Thyroid gland (tissue), 4 donors: ENCODE results near the gene PSMD6. TPM values are rescaled to one million over a fixed set of nuclear protein-coding genes. Genes with fewer than 3 reads are reported as not detected.

Source experiments
- DNase-seq, 2 donors: peaks; one replicate each; pipeline ENCODE4 v3.0.0-alpha.2; 2019
- H3K27ac ChIP-seq, 3 donors: fragments of 200-600 bp; sonication (generic); 1 replicate in 2 of 3; 2 replicates in 1 of 3; pipeline ENCODE4 v1.5.1; 2016 to 2019; ENCODE audit warnings: mild to moderate bottlenecking in 1 of 3, moderate library complexity in 1 of 3
- H3K27me3 ChIP-seq: fragments of 200-600 bp; sonication (generic); one replicate; pipeline ENCODE4 v1.5.1; 2019
- H3K36me3 ChIP-seq, 2 donors: fragments of 200-600 bp; sonication (generic); one replicate each; pipeline ENCODE4 v1.5.1; 2016 to 2019
- H3K4me1 ChIP-seq, 2 donors: fragments of 200-600 bp; sonication (generic); one replicate each; pipeline ENCODE4 v1.5.1; 2017 to 2019
- H3K4me3 ChIP-seq, 3 donors: fragments of 200-600 bp; sonication (generic); replicated peaks in 1 of 3; 1 replicate in 2 of 3; 2 replicates in 1 of 3; pipeline ENCODE4 v1.5.1; 2016; ENCODE audit warnings: mild to moderate bottlenecking in 1 of 3
- H3K9me3 ChIP-seq: fragments of 200-600 bp; sonication (generic); one replicate; pipeline ENCODE4 v1.5.1; 2017
- POLR2A ChIP-seq, 2 donors: fragments of 450-650 bp; IDR thresholded peaks; one replicate each; pipeline ENCODE4 v1.6.1; 2017; ENCODE audit warnings: antibody characterized with exemption in 2 of 2, mild to moderate bottlenecking in 2 of 2, moderate library complexity in 1 of 2
- WGBS, 2 donors: methylation state at CpG; one replicate each; pipeline ENCODE4 v1.1.5; 2017; 5-methylcytosine and 5-hydroxymethylcytosine counted together
- intact Hi-C: fragments of 100-400 bp; cut with DNase I; formaldehyde crosslinking; loops from one replicate; pipeline ENCODE4 v1.15.1; 2023
- total RNA-seq, 4 donors: library from RNA; depleted of rRNA; stranded (reverse); fragments of >200 nt; gene quantifications; one replicate each; pipeline ENCODE4 v1.2.3, GENCODE V29; 2016
- TF ChIP-seq, protein P1 (sequence below), 6 experiments: fragments of 200-600 bp in 3 of 6; fragments of 450-650 bp in 3 of 6; sonication (generic) in 3 of 6; IDR thresholded peaks; one replicate each; pipeline ENCODE4 v1.5.1; 2016 to 2019; ENCODE audit warnings: antibody characterized with exemption in 6 of 6, mild to moderate bottlenecking in 2 of 6, inconsistent platforms in 1 of 6, moderate library complexity in 1 of 6

Gene PSMD6
- total RNA-seq, 4 donors from 2014 or later, result 64.1 to 116 (median 75.3) TPM

DNA sequence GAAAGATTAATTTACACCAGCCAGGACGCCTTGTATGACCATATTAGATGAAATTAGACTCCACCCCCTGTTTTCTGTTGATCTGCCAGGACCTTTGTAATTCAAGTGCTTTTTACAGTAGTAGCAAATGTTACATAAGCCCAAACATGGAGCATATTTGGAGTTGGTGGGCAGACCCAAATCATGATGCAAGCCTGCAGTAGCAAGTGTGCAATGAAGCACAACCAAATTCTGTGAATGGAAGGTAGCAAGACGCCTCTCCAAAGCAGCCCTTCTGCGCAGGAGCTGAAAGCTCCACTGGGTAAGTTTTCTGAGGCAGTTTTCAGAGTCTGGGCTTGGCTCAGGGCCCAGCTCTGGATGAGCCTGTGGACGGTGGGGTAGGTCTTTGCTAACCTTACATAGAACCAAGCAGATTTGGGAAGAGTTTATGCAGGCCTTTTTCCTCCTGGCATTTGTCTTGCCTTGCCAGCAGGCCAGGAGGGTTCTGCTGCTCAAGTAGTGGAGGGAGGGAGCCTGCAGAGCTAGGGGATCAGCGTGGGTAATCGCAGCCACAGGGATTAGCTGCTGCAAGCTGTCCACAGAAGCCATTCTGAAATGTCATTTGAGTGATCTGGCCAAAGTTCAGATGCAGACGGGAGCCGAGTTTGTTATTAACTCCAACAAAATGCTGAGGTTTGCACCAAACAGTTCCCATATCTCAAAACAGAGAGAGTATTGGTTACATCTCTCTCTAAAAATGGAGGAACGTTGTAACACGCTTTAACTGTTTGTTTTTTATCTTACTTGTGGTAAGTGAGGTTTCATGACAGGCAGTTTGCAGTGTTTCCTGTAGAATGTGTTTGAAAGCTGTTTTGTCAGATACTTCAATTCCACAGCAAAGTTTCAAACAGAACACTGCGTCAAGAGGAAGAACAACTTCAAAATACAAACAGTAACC, 55.4 kb downstream of the PSMD6 start:
- Histone ChIP-seq H3K36me3 (no peaks in the 10 kb centered on the region), H3K27ac (peak overlapping the region; percentile 14 to 44 (median 35)), H3K27me3 (no peaks in the 10 kb centered on the region), H3K4me3 (no peak overlapping the region), H3K4me1 (peaks cover 44 to 64% of the 10 kb centered on the region in 2 donors), H3K9me3 (no peaks in the 10 kb centered on the region)
- DNase-seq, result peak; percentile 84 to 89
- TF ChIP-seq, protein P1, sequence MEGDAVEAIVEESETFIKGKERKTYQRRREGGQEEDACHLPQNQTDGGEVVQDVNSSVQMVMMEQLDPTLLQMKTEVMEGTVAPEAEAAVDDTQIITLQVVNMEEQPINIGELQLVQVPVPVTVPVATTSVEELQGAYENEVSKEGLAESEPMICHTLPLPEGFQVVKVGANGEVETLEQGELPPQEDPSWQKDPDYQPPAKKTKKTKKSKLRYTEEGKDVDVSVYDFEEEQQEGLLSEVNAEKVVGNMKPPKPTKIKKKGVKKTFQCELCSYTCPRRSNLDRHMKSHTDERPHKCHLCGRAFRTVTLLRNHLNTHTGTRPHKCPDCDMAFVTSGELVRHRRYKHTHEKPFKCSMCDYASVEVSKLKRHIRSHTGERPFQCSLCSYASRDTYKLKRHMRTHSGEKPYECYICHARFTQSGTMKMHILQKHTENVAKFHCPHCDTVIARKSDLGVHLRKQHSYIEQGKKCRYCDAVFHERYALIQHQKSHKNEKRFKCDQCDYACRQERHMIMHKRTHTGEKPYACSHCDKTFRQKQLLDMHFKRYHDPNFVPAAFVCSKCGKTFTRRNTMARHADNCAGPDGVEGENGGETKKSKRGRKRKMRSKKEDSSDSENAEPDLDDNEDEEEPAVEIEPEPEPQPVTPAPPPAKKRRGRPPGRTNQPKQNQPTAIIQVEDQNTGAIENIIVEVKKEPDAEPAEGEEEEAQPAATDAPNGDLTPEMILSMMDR (IDR thresholded peaks at IDR 0.05), result no peak
- no peak for TF ChIP-seq POLR2A (IDR thresholded peaks at IDR 0.05)
- 12 to 15% methylated on average over 11 of the region's 11 CpGs for WGBS, 2 donors
- intact Hi-C loops, result no loop called here

DNA sequence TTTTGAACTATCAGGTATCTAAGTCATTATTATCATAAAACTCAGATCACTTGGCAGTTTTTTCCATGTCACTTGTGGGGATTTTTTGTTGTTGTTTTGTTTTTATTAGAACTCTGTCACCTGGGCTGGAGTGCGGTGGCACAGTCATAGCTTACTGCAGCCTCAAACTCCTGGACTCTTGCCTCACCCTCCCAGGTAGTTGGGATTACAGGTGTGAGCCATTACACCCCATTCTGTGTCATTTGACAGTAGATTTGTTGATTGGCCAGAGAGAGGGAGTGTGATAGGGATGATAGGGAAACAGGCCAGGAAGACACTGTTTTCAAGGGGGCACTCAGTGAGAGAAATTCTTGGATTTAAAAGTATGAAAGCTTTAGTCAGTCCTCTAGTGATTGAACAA, 56.4 kb downstream of the PSMD6 start:
- TF ChIP-seq, protein P1 (IDR thresholded peaks at IDR 0.05), result no peak
- no peak for TF ChIP-seq POLR2A (IDR thresholded peaks at IDR 0.05)
- intact Hi-C loops, result no loop called here
- DNase-seq, result no peak
- no peak overlapping the region for H3K27ac ChIP-seq
- H3K27me3 ChIP-seq, result no peaks in the 10 kb centered on the region
- no peaks in the 10 kb centered on the region for H3K9me3 ChIP-seq
- no peak overlapping the region for H3K4me3 ChIP-seq
- WGBS, 2 donors, result 97% methylated on average over 1 of the region's 1 CpG
- H3K4me1 ChIP-seq, result peaks cover 43 to 60% of the 10 kb centered on the region in 2 donors
- no peaks in the 10 kb centered on the region for H3K36me3 ChIP-seq

- no peak for DNase-seq
- no peaks in the 10 kb centered on the region for H3K9me3 ChIP-seq
- H3K4me1 ChIP-seq, result peaks cover 36 to 54% of the 10 kb centered on the region in 2 donors
- intact Hi-C loops, result no loop called here
- no peak for TF ChIP-seq POLR2A (IDR thresholded peaks at IDR 0.05)
- TF ChIP-seq, protein P1 (IDR thresholded peaks at IDR 0.05), result no peak
- no peaks in the 10 kb centered on the region for H3K36me3 ChIP-seq
- 81 to 95% methylated on average over 4 of the region's 4 CpGs for WGBS, 2 donors
- H3K27ac ChIP-seq, result no peak overlapping the region
- H3K4me3 ChIP-seq, result no peak overlapping the region
- H3K27me3 ChIP-seq, result no peaks in the 10 kb centered on the region
These were observed 57.3 kb downstream of the PSMD6 start for GRCh38 chr3:63966007-63966406.

DNA sequence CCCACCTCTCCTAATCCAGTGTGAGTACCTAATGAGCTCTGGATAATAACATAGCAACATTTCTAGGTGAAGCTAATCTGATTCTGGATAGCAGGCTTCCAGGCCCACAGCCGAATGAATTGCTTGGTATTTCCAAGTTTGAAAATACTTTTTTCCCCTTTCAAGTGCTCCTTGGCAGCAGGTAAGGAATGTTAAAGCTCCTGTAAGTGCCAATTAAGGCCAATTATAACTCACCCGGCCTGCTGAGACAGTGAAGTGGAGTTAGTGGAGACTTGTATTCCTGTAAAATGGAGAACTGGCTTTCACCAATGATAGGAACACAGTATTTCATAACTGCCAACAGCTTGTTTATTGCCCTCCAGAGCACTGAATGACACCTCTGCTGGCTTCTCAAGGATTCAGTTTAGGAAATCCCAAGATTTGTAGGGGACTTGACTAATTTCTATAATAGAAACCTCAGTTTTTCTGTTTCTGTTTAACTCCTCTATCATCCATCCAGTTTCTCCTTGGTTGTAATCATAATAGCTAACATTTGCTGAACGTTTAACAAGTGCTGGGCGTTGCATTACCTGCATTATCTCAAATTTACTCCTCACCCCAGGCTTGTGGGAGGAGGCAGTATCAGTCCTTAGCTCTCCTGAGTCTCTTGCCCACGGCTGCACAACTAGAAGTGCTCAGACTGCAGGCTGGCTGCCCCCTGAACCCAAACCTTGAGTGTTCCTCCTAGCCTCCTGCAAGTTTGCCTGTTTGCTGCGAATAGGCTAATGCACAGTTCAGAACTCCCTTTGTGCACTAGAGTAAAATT, 58.4 kb downstream of the PSMD6 start:
- TF ChIP-seq, protein P1 (IDR thresholded peaks at IDR 0.05), result no peak
- TF ChIP-seq POLR2A (IDR thresholded peaks at IDR 0.05), result no peak
- Histone ChIP-seq H3K9me3 (no peaks in the 10 kb centered on the region), H3K27ac (peak overlapping the region in 2 of 3 donors; percentile 11 to 37), H3K4me1 (peaks cover 36 to 45% of the 10 kb centered on the region in 2 donors), H3K27me3 (no peaks in the 10 kb centered on the region), H3K36me3 (no peaks in the 10 kb centered on the region), H3K4me3 (no peak overlapping the region)
- intact Hi-C loops, result no loop called here
- WGBS, 2 donors, result 53 to 59% methylated on average over 6 of the region's 6 CpGs
- peak; percentile 53 to 56 for DNase-seq
